ENCODE measurements around the gene CREB3L2. TPM values are rescaled to one million over a fixed set of nuclear protein-coding genes. Genes with fewer than 3 reads are reported as not detected.
"Not testable (repeated sequence)": the region's sequence is repeated elsewhere in the genome, so short reads cannot be mapped to it uniquely, and the experiment has no call there.

Gene CREB3L2, protein sequence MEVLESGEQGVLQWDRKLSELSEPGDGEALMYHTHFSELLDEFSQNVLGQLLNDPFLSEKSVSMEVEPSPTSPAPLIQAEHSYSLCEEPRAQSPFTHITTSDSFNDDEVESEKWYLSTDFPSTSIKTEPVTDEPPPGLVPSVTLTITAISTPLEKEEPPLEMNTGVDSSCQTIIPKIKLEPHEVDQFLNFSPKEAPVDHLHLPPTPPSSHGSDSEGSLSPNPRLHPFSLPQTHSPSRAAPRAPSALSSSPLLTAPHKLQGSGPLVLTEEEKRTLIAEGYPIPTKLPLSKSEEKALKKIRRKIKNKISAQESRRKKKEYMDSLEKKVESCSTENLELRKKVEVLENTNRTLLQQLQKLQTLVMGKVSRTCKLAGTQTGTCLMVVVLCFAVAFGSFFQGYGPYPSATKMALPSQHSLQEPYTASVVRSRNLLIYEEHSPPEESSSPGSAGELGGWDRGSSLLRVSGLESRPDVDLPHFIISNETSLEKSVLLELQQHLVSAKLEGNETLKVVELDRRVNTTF
- 50.6 TPM for total RNA-seq (ENCODE audit: unreplicated experiment)
- long read RNA-seq, partial matches to known transcripts, result 1 of 6 reads
- long read RNA-seq, other reads (novel, unspliced or antisense), result 2 of 6 reads

DNA sequence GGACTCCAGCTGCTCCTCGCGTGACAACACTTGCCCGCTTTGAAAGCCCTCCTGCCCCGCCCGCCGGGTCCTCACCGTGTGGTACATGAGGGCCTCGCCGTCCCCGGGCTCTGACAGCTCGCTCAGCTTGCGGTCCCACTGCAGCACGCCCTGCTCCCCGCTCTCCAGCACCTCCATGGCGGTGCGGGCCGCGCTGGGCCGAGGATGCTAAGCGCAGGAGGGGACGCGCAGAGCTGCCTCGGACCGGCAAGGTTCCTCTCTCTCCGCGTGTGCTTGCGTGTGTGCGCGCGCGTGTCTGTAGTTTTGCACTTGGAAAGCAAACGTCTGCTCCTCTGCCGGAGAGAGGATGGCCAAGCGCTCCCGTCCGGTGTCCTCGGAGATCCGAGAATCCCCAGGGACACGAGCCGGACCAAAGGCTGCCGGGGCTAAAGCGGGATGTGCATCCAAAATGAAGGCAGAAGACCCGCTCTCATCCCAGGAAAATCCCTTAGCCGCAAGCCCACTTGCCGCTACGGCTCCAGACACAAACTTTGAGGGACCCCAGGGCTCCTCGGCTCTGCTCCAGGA lies at the start of gene CREB3L2:
CREB3L2 (minus strand) TSS at position 558 of the 567 bp plus-strand sequence; CDS start at position 177, 381 bp downstream.
- Mint-ChIP-seq H3K27me3 (ENCODE audit: unreplicated experiment) (peaks cover 5% of the 10 kb centered on the region), H3K36me3 (ENCODE audit: low read depth, unreplicated experiment) (peaks cover 8% of the 10 kb centered on the region), H3K9me3 (ENCODE audit: unreplicated experiment) (no peaks in the 10 kb centered on the region), H3K4me3 (ENCODE audit: unreplicated experiment) (peak within 1 kb of the TSS; percentile 97), H3K4me1 (ENCODE audit: unreplicated experiment) (peaks cover 30% of the 10 kb centered on the region), H3K27ac (ENCODE audit: unreplicated experiment) (peak within 1 kb of the TSS; percentile 86)
- TF ChIP-seq, protein P1, sequence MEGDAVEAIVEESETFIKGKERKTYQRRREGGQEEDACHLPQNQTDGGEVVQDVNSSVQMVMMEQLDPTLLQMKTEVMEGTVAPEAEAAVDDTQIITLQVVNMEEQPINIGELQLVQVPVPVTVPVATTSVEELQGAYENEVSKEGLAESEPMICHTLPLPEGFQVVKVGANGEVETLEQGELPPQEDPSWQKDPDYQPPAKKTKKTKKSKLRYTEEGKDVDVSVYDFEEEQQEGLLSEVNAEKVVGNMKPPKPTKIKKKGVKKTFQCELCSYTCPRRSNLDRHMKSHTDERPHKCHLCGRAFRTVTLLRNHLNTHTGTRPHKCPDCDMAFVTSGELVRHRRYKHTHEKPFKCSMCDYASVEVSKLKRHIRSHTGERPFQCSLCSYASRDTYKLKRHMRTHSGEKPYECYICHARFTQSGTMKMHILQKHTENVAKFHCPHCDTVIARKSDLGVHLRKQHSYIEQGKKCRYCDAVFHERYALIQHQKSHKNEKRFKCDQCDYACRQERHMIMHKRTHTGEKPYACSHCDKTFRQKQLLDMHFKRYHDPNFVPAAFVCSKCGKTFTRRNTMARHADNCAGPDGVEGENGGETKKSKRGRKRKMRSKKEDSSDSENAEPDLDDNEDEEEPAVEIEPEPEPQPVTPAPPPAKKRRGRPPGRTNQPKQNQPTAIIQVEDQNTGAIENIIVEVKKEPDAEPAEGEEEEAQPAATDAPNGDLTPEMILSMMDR (IDR thresholded peaks at IDR 0.05; ENCODE audit: unreplicated experiment), result no peak
- DNase-seq (ENCODE audit: low spot score), result peak; percentile 69

DNA sequence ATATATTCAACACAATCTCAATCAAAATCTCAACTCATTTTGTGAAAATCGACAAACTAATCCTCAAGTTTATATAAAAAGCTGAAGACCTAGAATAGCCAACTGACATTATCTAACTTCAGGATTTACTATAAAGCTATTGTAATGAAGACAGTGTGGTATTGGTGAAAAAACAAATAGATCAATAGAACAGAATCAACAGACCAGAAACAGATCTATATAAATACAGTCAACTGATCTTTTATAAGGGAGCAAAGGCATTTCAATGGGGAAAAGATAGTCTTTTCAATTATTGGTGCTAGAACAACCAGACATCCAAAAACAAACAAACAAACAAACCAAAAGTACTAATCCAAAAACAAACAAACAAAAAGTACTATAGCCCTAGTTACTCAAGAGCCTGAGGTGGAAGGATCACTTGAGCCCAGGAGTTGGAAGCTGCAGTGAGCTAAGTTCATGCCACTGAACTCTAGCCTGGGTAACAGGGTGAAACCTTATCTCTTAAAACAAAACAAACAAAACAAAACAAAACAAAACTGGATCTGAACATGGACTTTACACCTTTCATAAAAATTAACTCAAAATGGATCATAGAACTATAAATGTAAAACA lies 47.7 kb upstream of the CREB3L2 start:
- no peak overlapping the region for H3K27ac Mint-ChIP-seq (ENCODE audit: unreplicated experiment)
- H3K4me3 Mint-ChIP-seq (ENCODE audit: unreplicated experiment), result no peak overlapping the region
- no peak for DNase-seq (ENCODE audit: low spot score)
- TF ChIP-seq, protein P1 (IDR thresholded peaks at IDR 0.05; ENCODE audit: unreplicated experiment), result no peak
- H3K27me3 Mint-ChIP-seq (ENCODE audit: unreplicated experiment), result no peaks in the 10 kb centered on the region
- H3K36me3 Mint-ChIP-seq (ENCODE audit: low read depth, unreplicated experiment), result no peaks in the 10 kb centered on the region
- peaks cover 6% of the 10 kb centered on the region for H3K9me3 Mint-ChIP-seq (ENCODE audit: unreplicated experiment)
- H3K4me1 Mint-ChIP-seq (ENCODE audit: unreplicated experiment), result no peaks in the 10 kb centered on the region

DNA sequence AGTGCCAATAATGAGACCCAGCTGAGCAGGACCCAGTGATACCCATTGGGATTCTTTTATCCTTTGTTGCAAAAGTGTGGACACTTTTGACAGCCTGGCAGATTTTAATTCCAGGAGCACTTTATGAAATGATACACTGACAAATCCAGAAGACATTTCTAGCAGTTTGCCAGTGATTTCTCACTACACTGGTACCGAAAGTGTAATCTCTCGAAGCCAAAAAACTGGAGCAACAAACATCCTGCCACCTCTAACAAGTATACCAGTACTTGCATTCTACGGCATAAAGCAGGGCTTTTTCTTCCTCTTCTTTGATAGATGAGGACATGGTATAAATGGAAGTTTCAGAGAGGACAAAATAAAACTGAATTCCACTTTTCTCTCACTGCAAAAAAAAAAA lies 46.0 kb upstream of the CREB3L2 start:
- no peaks in the 10 kb centered on the region for H3K27me3 Mint-ChIP-seq (ENCODE audit: unreplicated experiment)
- no peak overlapping the region for H3K4me3 Mint-ChIP-seq (ENCODE audit: unreplicated experiment)
- H3K36me3 Mint-ChIP-seq (ENCODE audit: low read depth, unreplicated experiment), result no peaks in the 10 kb centered on the region
- H3K27ac Mint-ChIP-seq (ENCODE audit: unreplicated experiment), result no peak overlapping the region
- no peaks in the 10 kb centered on the region for H3K4me1 Mint-ChIP-seq (ENCODE audit: unreplicated experiment)
- TF ChIP-seq, protein P1 (IDR thresholded peaks at IDR 0.05; ENCODE audit: unreplicated experiment), result no peak
- peaks cover 6% of the 10 kb centered on the region for H3K9me3 Mint-ChIP-seq (ENCODE audit: unreplicated experiment)
- no peak for DNase-seq (ENCODE audit: low spot score)

DNA sequence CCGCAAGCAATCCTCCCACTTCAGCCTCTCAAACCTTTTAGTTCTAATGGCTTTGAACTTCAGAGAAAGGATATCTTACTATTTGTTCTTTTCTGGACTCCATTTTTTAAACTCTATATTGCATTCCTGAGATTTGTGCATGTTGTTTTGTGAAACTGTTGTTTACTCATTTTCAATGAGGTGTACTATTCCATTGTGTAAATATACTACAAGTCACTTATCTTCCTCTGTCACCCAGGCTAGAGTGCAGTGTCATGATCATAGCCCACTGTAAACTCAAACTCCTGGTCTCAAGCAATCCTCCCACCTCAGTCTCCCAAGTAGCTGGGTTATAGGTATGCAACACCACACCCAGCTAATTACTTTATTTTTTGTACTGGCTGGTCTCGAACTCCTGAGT lies 43.0 kb upstream of the CREB3L2 start:
- Mint-ChIP-seq H3K4me3 (ENCODE audit: unreplicated experiment) (no peak overlapping the region), H3K27me3 (ENCODE audit: unreplicated experiment) (no peaks in the 10 kb centered on the region), H3K27ac (ENCODE audit: unreplicated experiment) (no peak overlapping the region), H3K36me3 (ENCODE audit: low read depth, unreplicated experiment) (no peaks in the 10 kb centered on the region), H3K9me3 (ENCODE audit: unreplicated experiment) (no peaks in the 10 kb centered on the region), H3K4me1 (ENCODE audit: unreplicated experiment) (no peaks in the 10 kb centered on the region)
- DNase-seq (ENCODE audit: low spot score), result no peak
- TF ChIP-seq, protein P1 (IDR thresholded peaks at IDR 0.05; ENCODE audit: unreplicated experiment), result no peak

DNA sequence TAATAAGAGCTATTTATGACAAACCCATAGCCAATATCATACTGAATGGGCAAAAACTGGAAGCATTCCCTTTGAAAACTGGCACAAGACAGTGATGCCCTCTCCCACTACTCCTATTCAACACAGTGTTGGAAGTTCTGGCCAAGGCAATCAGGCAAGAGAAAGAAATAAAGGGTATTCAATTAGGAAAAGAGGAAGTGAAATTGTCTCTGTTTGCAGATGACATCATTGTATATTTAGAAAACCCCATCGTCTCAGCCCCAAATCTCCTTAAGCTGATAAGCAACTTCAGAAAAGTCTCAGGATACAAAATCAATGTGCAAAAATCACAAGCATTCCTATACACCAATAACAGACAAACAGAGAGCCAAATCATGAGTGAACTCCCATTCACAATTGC lies 38.2 kb upstream of the CREB3L2 start:
- H3K36me3 Mint-ChIP-seq (ENCODE audit: low read depth, unreplicated experiment); H3K4me3 Mint-ChIP-seq (ENCODE audit: unreplicated experiment); H3K27ac Mint-ChIP-seq (ENCODE audit: unreplicated experiment): not testable (repeated sequence)

More for the DNA sequence above, 38.2 kb upstream of the CREB3L2 start:
- DNase-seq (ENCODE audit: low spot score); H3K27me3 Mint-ChIP-seq (ENCODE audit: unreplicated experiment); H3K4me1 Mint-ChIP-seq (ENCODE audit: unreplicated experiment): not testable (repeated sequence)
- peaks cover 14% of the 10 kb centered on the region for H3K9me3 Mint-ChIP-seq (ENCODE audit: unreplicated experiment)
